ENCODE results near the gene CLK2. TPM values are rescaled to one million over a fixed set of nuclear protein-coding genes. Genes with fewer than 3 reads are reported as not detected.

CLK2 gene
- total and polyA plus RNA-seq, 2 of the 8 experiments (the other 6 are each of a cell fraction or from before 2014, with no cell fraction given), result 62.2 to 76.0 TPM

DNA sequence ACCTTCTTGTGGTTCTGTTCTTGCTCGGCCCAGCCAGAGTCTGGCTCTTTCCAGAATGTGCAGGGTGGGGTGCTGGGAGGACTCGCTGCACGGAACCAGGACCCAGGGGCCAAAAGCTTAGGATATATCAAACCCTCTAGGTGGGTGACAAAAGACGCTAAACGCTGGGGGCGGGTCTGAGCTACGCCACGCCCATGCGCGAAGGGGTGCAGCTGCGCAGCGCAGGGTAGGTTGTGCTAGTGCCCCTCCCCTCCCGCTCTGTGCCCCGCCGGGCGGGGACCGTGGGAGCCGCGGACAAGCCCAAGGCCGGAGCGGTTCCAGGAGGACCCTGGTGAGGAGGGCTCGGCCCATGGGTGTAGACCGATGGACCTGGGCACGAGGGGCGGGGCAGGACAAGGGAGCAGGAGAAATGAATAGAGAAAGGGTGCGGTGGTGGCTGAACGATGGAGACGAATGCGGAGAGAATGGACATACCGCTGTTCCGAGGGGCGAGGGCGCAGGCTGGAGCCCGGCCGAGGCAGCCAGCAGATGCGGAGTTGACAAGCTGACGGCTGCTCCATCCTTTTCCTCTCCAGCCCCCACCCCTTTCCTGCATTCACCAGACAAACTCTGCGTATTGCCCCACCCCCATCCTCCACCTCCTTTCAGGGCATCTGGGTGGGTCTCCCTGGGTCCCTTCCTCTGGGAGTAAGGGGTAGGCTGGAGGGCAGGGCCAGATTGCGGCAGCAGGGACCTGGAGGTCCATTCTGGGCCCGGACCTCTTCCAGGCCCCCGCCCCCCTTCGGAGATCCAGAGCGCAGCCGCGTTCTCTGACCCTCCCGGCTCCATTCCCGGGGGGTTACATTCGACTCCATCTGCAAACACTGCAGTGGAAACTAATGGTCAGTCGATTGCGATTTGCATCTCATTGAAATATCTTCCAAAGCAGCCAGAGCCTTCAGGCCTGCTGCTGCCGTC, 47.6 kb upstream of the CLK2 start, which contains the start of gene RUSC1 (continued):
- TF ChIP-seq NRF1 (IDR thresholded peaks at IDR 0.05; ENCODE audit: low read depth, low read length) (peak; percentile 63), BACH1 (IDR thresholded peaks at IDR 0.05; ENCODE audit: low read length) (no peak), POLR2A (IDR thresholded peaks at IDR 0.05; ENCODE audit: control extremely low read depth in 1 of 2, low read depth in 2 of 2, low read length in 2 of 2) (peak in 1 of 2 experiments; percentile 54; a peak in 1 of 3 replicates), SUZ12 (IDR thresholded peaks at IDR 0.05; ENCODE audit: low read length) (no peak), SP1 (IDR thresholded peaks at IDR 0.05; ENCODE audit: low read depth, low read length) (0 out of 2 replicates have a peak, but pooled peaks have one; percentile 24), NANOG (IDR thresholded peaks at IDR 0.05; ENCODE audit: insufficient read depth, low read depth, low read length, poor library complexity, severe bottlenecking) (no peak), RFX5 (IDR thresholded peaks at IDR 0.05; ENCODE audit: borderline replicate concordance, low read depth, low read length) (no peak), CBX5 (IDR thresholded peaks at IDR 0.05; ENCODE audit: low read depth, low read length) (no peak), CHD1 (IDR thresholded peaks at IDR 0.05; ENCODE audit: low read depth, low read length) (no peak), HDAC2 (IDR thresholded peaks at IDR 0.05; ENCODE audit: borderline replicate concordance in 1 of 2, low read depth in 2 of 2, low read length in 2 of 2) (no peak), MAFK (IDR thresholded peaks at IDR 0.05; ENCODE audit: low read depth, low read length) (no peak)

Measured in H1 (cell line).